GM19023 (cell line): ENCODE measurements around the gene TRERF1.
"Not testable (repeated sequence)": the region's sequence is repeated elsewhere in the genome, so short reads cannot be mapped to it uniquely, and the experiment has no call there.

Experiments
- ATAC-seq: cut with Tn5 transposase; IDR thresholded peaks from one replicate; pipeline ENCODE4 v1.9.1; 2021; ENCODE audit warnings: mild to moderate bottlenecking, moderate library complexity; ENCODE audit not compliant: unreplicated experiment

Gene TRERF1

GRCh38 chr6:42344756-42345155 lies 107.0 kb downstream of the TRERF1 start:
- ATAC-seq = no peak

GRCh38 chr6:42341771-42342553 lies 109.8 kb downstream of the TRERF1 start:
- ATAC-seq = no peak

GRCh38 chr6:42341221-42341620 lies 110.5 kb downstream of the TRERF1 start:
- ATAC-seq = no peak

- ATAC-seq = no peak
Observed at GRCh38 chr6:42340511-42340910, 111.2 kb downstream of the TRERF1 start.

GRCh38 chr6:42339991-42340401 lies 111.7 kb downstream of the TRERF1 start:
- no peak for ATAC-seq

GRCh38 chr6:42338744-42339222 lies 112.9 kb downstream of the TRERF1 start:
- ATAC-seq = no peak

GRCh38 chr6:42337985-42338743 lies 113.6 kb downstream of the TRERF1 start:
- no peak for ATAC-seq

- ATAC-seq = no peak
Observed at GRCh38 chr6:42336431-42336830, 115.3 kb downstream of the TRERF1 start.

GRCh38 chr6:42335896-42336295 lies 115.8 kb downstream of the TRERF1 start:
- ATAC-seq = no peak

GRCh38 chr6:42334870-42335269 lies 116.9 kb downstream of the TRERF1 start:
- ATAC-seq = no peak

GRCh38 chr6:42333612-42334011 lies 118.1 kb downstream of the TRERF1 start:
- no peak for ATAC-seq

GRCh38 chr6:42332916-42333315 lies 118.8 kb downstream of the TRERF1 start:
- ATAC-seq = no peak

GRCh38 chr6:42331019-42331418 lies 120.7 kb downstream of the TRERF1 start:
- no peak for ATAC-seq

- no peak for ATAC-seq
Observed at GRCh38 chr6:42326248-42326647, 125.5 kb downstream of the TRERF1 start.

GRCh38 chr6:42324656-42325324 lies 126.9 kb downstream of the TRERF1 start:
- not testable (repeated sequence) for ATAC-seq

GRCh38 chr6:42322676-42323075 lies 129.1 kb downstream of the TRERF1 start:
- ATAC-seq = no peak

- ATAC-seq = no peak
Observed at GRCh38 chr6:42321976-42322375, 129.8 kb downstream of the TRERF1 start.

- no peak for ATAC-seq
Observed at GRCh38 chr6:42320762-42321161, 131.0 kb downstream of the TRERF1 start.

- ATAC-seq = no peak
Observed at GRCh38 chr6:42318480-42318879, 133.2 kb downstream of the TRERF1 start.

GRCh38 chr6:42316981-42317380 lies 134.7 kb downstream of the TRERF1 start:
- ATAC-seq = no peak
